IgD-negative memory B cell (primary cell): ENCODE data around the gene FETUB. TPM values are rescaled to one million over a fixed set of nuclear protein-coding genes. Genes with fewer than 3 reads are reported as not detected.
A peak's percentile ranks its signal among the peaks of the same experiment; 100 is the strongest.
"Not testable (repeated sequence)": the region's sequence is repeated elsewhere in the genome, so short reads cannot be mapped to it uniquely, and the experiment has no call there.

Experiments used
- H3K27ac Mint-ChIP-seq, 3 donors: one replicate each; pipeline ENCODE4 v1.8.0; 2020 to 2022; ENCODE audit warnings: mild to moderate bottlenecking in 3 of 3, mixed read lengths in 3 of 3, moderate library complexity in 1 of 3
- H3K27me3 Mint-ChIP-seq: one replicate; pipeline ENCODE4 v1.8.0; 2021; ENCODE audit warnings: mixed read lengths
- H3K36me3 Mint-ChIP-seq: one replicate; pipeline ENCODE4 v1.8.0; 2020; ENCODE audit warnings: mild to moderate bottlenecking, mixed read lengths
- H3K4me1 Mint-ChIP-seq, 3 donors: one replicate each; pipeline ENCODE4 v1.8.0; 2020 to 2022; ENCODE audit warnings: mixed read lengths in 3 of 3, mild to moderate bottlenecking in 1 of 3
- H3K4me3 Mint-ChIP-seq, 4 donors: one replicate each; pipeline ENCODE4 v1.8.0; 2020 to 2022; ENCODE audit warnings: mild to moderate bottlenecking in 4 of 4, mixed read lengths in 4 of 4, moderate library complexity in 3 of 4
- H3K9me3 Mint-ChIP-seq, 3 donors: one replicate each; pipeline ENCODE4 v1.8.0; 2020 to 2021; ENCODE audit warnings: mixed read lengths in 3 of 3, mild to moderate bottlenecking in 1 of 3
- polyA plus RNA-seq: library from polyadenylated mRNA; unstranded; fragments of 300-500 nt; fragmentation: Illumina TruSeq; gene quantifications from one replicate; pipeline ENCODE4 v1.2.3, GENCODE V29; 2021

FETUB gene
- polyA plus RNA-seq, 1 donor from 2014 or later, result not detected

DNA sequence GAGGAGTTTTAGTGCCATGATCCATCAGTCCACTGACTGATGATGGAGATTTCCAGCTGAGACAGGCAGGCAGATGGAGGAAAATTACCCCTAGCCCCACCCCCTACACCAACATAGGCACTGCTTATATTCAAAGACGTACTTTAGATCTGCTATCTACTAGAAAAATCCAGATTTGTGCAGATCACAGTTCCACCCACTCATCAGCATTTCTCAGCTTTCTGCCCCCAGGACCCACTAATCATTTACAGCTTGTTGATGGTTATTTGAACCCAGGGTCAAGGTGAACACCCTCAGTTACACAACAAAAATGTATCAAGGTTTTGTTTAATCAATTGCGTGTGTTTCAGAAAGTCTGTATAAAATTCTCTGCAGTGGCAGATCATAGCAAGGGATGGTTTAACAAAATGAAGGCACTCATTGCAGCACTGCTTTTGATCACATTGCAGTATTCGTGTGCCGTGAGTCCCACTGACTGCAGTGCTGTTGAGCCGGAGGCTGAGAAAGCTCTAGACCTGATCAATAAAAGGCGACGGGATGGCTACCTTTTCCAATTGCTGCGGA is 25.5 kb downstream of the FETUB start, which contains the start of gene HRG:
Gene HRG (plus strand): TSS at position 390 of the 564 bp plus-strand sequence. CDS start 18 bp downstream, at position 408.
- Mint-ChIP-seq H3K27ac (no peak within 1 kb of the TSS), H3K36me3 (no peaks in the 10 kb centered on the region), H3K27me3 (peaks cover 5% of the 10 kb centered on the region), H3K9me3 (no peaks in the 10 kb centered on the region), H3K4me3 (no peak within 1 kb of the TSS), H3K4me1 (peaks cover 0 to 2% (median 0%) of the 10 kb centered on the region in 3 donors)

- Mint-ChIP-seq H3K27ac (no peak overlapping the region), H3K27me3 (peaks cover 8% of the 10 kb centered on the region), H3K9me3 (no peaks in the 10 kb centered on the region), H3K4me1 (peaks cover 0 to 2% (median 0%) of the 10 kb centered on the region in 3 donors), H3K36me3 (peaks cover 2% of the 10 kb centered on the region), H3K4me3 (no peak overlapping the region)
Observed at GRCh38 chr3:186668426-186668825, 28.2 kb downstream of the FETUB start.

- H3K36me3 Mint-ChIP-seq, result peaks cover 2% of the 10 kb centered on the region
- H3K9me3 Mint-ChIP-seq, result no peaks in the 10 kb centered on the region
- peak overlapping the region in 1 of 3 donors; percentile 27 for H3K27ac Mint-ChIP-seq
- H3K4me1 Mint-ChIP-seq, result peaks cover 0 to 2% (median 0%) of the 10 kb centered on the region in 3 donors
- H3K27me3 Mint-ChIP-seq, result peaks cover 7% of the 10 kb centered on the region
- H3K4me3 Mint-ChIP-seq, result no peak overlapping the region
Observed at GRCh38 chr3:186669378-186670084, 29.3 kb downstream of the FETUB start.

- no peak overlapping the region for H3K4me3 Mint-ChIP-seq
- H3K36me3 Mint-ChIP-seq, result peaks cover 2% of the 10 kb centered on the region
- H3K27ac Mint-ChIP-seq, result no peak overlapping the region
- peaks cover 7% of the 10 kb centered on the region for H3K27me3 Mint-ChIP-seq
- no peaks in the 10 kb centered on the region for H3K9me3 Mint-ChIP-seq
- peaks cover 0 to 2% (median 0%) of the 10 kb centered on the region in 3 donors for H3K4me1 Mint-ChIP-seq
Observed at GRCh38 chr3:186670155-186670554, 30.0 kb downstream of the FETUB start.

- Mint-ChIP-seq H3K9me3 (no peaks in the 10 kb centered on the region), H3K4me1 (peaks cover 0 to 2% (median 0%) of the 10 kb centered on the region in 3 donors), H3K27me3 (peaks cover 7% of the 10 kb centered on the region), H3K27ac (peak overlapping the region in 1 of 3 donors; percentile 20), H3K4me3 (no peak overlapping the region), H3K36me3 (peaks cover 2% of the 10 kb centered on the region)
Observed at GRCh38 chr3:186671051-186671450, 30.9 kb downstream of the FETUB start.

- Mint-ChIP-seq H3K27me3 (peaks cover 26% of the 10 kb centered on the region), H3K9me3 (peaks cover 0 to 3% (median 0%) of the 10 kb centered on the region in 3 donors), H3K27ac (no peak overlapping the region), H3K4me3 (no peak overlapping the region), H3K36me3 (no peaks in the 10 kb centered on the region), H3K4me1 (no peaks in the 10 kb centered on the region)
Observed at GRCh38 chr3:186678604-186679003, 38.4 kb downstream of the FETUB start.

DNA sequence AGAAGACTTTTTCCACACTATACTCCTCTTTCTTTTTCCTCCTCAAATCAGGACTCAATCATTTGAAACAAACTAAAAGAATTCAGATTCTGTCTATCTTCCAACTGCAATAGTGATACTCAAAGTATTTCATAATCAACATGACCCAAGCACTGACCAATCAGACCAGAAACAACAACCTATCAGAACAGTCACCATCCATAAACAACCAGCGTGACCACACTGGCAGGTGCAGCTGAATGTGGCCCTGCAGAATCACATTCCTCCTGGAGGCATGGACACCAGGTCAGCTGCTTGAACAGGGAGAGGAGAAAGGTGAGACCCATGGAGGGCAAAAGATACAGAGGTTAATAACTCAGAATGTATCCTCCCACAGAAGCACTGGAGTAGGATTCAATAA is 39.0 kb downstream of the FETUB start:
- Mint-ChIP-seq H3K4me1 (no peaks in the 10 kb centered on the region), H3K4me3 (no peak overlapping the region), H3K9me3 (peaks cover 0 to 3% (median 0%) of the 10 kb centered on the region in 3 donors), H3K36me3 (no peaks in the 10 kb centered on the region), H3K27ac (no peak overlapping the region), H3K27me3 (peaks cover 26% of the 10 kb centered on the region)

- Mint-ChIP-seq H3K9me3 (peaks cover 5 to 11% (median 10%) of the 10 kb centered on the region in 3 donors), H3K27me3 (peaks cover 31% of the 10 kb centered on the region), H3K4me1 (no peaks in the 10 kb centered on the region), H3K27ac (no peak overlapping the region), H3K36me3 (no peaks in the 10 kb centered on the region), H3K4me3 (no peak overlapping the region)
Observed at GRCh38 chr3:186680869-186681268, 40.7 kb downstream of the FETUB start.

- no peaks in the 10 kb centered on the region for H3K4me1 Mint-ChIP-seq
- H3K36me3 Mint-ChIP-seq, result peaks cover 1% of the 10 kb centered on the region
- H3K27ac Mint-ChIP-seq, result no peak overlapping the region
- no peak overlapping the region for H3K4me3 Mint-ChIP-seq
- H3K9me3 Mint-ChIP-seq, result peaks cover 8 to 11% (median 11%) of the 10 kb centered on the region in 3 donors
- peaks cover 24% of the 10 kb centered on the region for H3K27me3 Mint-ChIP-seq
Observed at GRCh38 chr3:186682812-186683211, 42.6 kb downstream of the FETUB start.

DNA sequence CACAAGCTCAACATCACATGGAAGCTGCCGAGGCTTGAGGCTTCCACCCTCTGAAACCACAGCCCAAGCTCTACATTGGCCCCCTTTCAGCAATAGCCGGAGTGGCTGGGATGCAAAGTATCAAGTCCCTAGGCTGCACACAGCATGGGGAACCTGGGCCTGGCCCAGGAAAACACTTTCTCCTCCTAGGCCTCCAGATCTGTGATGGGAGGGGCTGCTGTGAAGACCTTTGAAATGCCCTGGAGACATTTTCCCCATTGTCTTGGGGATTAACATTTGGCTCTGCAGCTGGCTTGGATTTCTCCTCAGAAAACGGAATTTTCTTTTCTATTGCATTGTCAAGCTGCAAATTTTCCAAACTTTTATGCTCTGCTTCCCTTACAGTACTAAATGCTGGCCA is 43.8 kb downstream of the FETUB start:
- H3K9me3 Mint-ChIP-seq, result peaks cover 8 to 11% (median 11%) of the 10 kb centered on the region in 3 donors
- no peaks in the 10 kb centered on the region for H3K4me1 Mint-ChIP-seq
- H3K27ac Mint-ChIP-seq, result no peak overlapping the region
- H3K4me3 Mint-ChIP-seq, result no peak overlapping the region
- peaks cover 1% of the 10 kb centered on the region for H3K36me3 Mint-ChIP-seq
- H3K27me3 Mint-ChIP-seq, result peaks cover 21% of the 10 kb centered on the region

- not testable (repeated sequence) for H3K36me3 Mint-ChIP-seq, H3K4me3 Mint-ChIP-seq, H3K4me1 Mint-ChIP-seq, H3K27ac Mint-ChIP-seq
- peaks cover 8 to 11% (median 11%) of the 10 kb centered on the region in 3 donors for H3K9me3 Mint-ChIP-seq
- peaks cover 14% of the 10 kb centered on the region for H3K27me3 Mint-ChIP-seq
Observed at GRCh38 chr3:186686475-186686874, 46.3 kb downstream of the FETUB start.

DNA sequence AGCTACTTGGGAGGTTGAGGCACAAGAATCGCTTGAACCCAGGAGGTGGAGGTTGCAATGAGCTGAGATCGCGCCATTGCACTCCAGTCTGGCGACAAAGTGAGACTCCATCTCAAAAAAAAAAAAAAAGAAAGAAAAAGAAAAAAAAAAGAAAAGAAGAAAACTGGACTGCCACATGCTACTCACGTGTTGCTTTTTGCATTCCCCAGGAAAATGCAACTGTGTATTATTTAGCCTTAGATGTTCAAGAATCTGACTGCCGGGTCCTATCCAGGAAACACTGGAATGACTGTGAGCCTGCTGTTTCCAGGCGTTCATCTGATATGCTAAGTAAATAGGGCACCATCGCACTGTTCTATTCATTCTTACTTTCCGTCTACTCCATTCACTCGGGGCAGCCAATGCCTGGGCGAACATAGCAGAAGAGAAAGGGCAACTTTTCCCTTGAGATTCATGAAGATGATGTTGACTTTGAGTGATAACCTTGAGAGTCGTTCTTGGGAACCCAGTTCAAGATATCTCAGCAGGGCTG is 47.0 kb downstream of the FETUB start:
- Mint-ChIP-seq H3K27me3 (peaks cover 16% of the 10 kb centered on the region), H3K4me1 (no peaks in the 10 kb centered on the region)

GRCh38 chr3:186690304-186690703 is 50.1 kb downstream of the FETUB start:
- not testable (repeated sequence) for H3K4me1 Mint-ChIP-seq, H3K9me3 Mint-ChIP-seq, H3K4me3 Mint-ChIP-seq, H3K27ac Mint-ChIP-seq, H3K36me3 Mint-ChIP-seq
- H3K27me3 Mint-ChIP-seq, result peaks cover 17% of the 10 kb centered on the region

More for the DNA sequence above, 47.0 kb downstream of the FETUB start:
- H3K9me3 Mint-ChIP-seq, result peaks cover 8 to 11% (median 11%) of the 10 kb centered on the region in 3 donors
- H3K4me3 Mint-ChIP-seq, result no peak overlapping the region
- H3K27ac Mint-ChIP-seq, result no peak overlapping the region
- H3K36me3 Mint-ChIP-seq, result peaks cover 3% of the 10 kb centered on the region

DNA sequence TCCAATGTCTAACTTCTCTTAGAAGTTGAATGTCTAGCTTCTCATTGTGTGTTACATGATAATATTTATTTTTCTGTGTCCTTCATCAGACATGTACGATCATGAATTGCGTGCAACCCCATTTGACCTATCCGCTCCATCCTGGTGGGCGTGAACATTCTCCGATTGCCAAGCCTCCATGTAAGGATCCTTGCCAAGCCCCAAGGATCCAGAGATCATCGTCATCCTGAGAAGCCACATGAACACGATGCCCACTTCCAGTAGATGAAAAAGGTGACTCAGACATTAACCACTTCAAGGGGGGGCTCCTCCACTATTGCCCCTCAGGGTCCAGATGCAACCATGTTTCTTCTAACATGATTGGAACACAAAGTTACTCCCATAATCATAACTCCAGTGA is 51.5 kb downstream of the FETUB start:
- no peaks in the 10 kb centered on the region for H3K4me1 Mint-ChIP-seq
- H3K36me3 Mint-ChIP-seq, result peaks cover 3% of the 10 kb centered on the region
- H3K4me3 Mint-ChIP-seq, result no peak overlapping the region

GRCh38 chr3:186693843-186694242 is 53.6 kb downstream of the FETUB start:
- no peak overlapping the region for H3K27ac Mint-ChIP-seq
- H3K9me3 Mint-ChIP-seq, result no peaks in the 10 kb centered on the region
- no peak overlapping the region for H3K4me3 Mint-ChIP-seq
- peaks cover 13% of the 10 kb centered on the region for H3K27me3 Mint-ChIP-seq
- H3K4me1 Mint-ChIP-seq, result no peaks in the 10 kb centered on the region
- H3K36me3 Mint-ChIP-seq, result peaks cover 1% of the 10 kb centered on the region

More for the DNA sequence above, 51.5 kb downstream of the FETUB start:
- Mint-ChIP-seq H3K27ac (peak overlapping the region in 1 of 3 donors; percentile 4), H3K27me3 (peaks cover 13% of the 10 kb centered on the region), H3K9me3 (peaks cover 0 to 2% (median 0%) of the 10 kb centered on the region in 3 donors)
